Naive thymus-derived CD8-positive, alpha-beta T cell (primary cell): ENCODE results near the gene TRAF3IP1. TPM values are rescaled to one million over a fixed set of nuclear protein-coding genes. Genes with fewer than 3 reads are reported as not detected.

Experiments used
- ATAC-seq, 2 donors: fragments of 150-1000 bp; cut with Tn5 transposase in 1 of 2; sonication (Bioruptor Pico), chemical (Tn5 transposase) in 1 of 2; 1 replicate in 1 of 2; 2 replicates in 1 of 2; pipeline ENCODE4 v1.10.0; 2021; ENCODE audit warnings: mild to moderate bottlenecking in 2 of 2, moderate library complexity in 2 of 2
- POLR2A ChIA-PET: fragments of 350-600 bp; sonication (Branson Sonifier 250); formaldehyde crosslinking; loops from one replicate; lab custom pipeline; 2021; ENCODE audit warnings: antibody characterized with exemption; lab: Charles Lee
- DNase-seq, 10 donors: peaks; one replicate each; pipeline versions ENCODE4 v3.0.0 to v3.0.0-alpha.2; 2020 to 2022
- H3K27ac Mint-ChIP-seq, 10 donors: one replicate each; pipeline ENCODE4 v1.8.0; 2020 to 2022; ENCODE audit warnings: mild to moderate bottlenecking in 10 of 10, mixed read lengths in 10 of 10, moderate library complexity in 4 of 10, inconsistent platforms in 1 of 10
- H3K27me3 Mint-ChIP-seq, 5 donors: one replicate each; pipeline ENCODE4 v1.8.0; 2021 to 2022; ENCODE audit warnings: mixed read lengths in 5 of 5
- H3K36me3 Mint-ChIP-seq, 3 donors: one replicate each; pipeline ENCODE4 v1.8.0; 2020 to 2022; ENCODE audit warnings: mixed read lengths in 3 of 3, mild to moderate bottlenecking in 2 of 3, inconsistent platforms in 1 of 3
- H3K4me1 Mint-ChIP-seq, 4 donors: one replicate each; pipeline ENCODE4 v1.8.0; 2021 to 2022; ENCODE audit warnings: mixed read lengths in 4 of 4
- H3K4me3 Mint-ChIP-seq, 10 donors: one replicate each; pipeline ENCODE4 v1.8.0; 2020 to 2022; ENCODE audit warnings: mild to moderate bottlenecking in 10 of 10, mixed read lengths in 10 of 10, moderate library complexity in 6 of 10, inconsistent platforms in 1 of 10
- H3K9me3 Mint-ChIP-seq, 9 donors: one replicate each; pipeline ENCODE4 v1.8.0; 2020 to 2022; ENCODE audit warnings: mixed read lengths in 9 of 9, mild to moderate bottlenecking in 3 of 9, inconsistent platforms in 1 of 9, moderate library complexity in 1 of 9
- polyA plus RNA-seq, 3 donors: library from polyadenylated mRNA; unstranded; fragments of 300-500 nt; fragmentation: Illumina TruSeq; gene quantifications; one replicate each; pipeline ENCODE4 v1.2.3, GENCODE V29; 2021
- total RNA-seq, 8 experiments: library from RNA in 2 of 8; stranded (reverse) in 2 of 8; gene quantifications; one replicate each; pipeline ENCODE4 v1.2.3 and lab custom pipeline; 2021 to 2026

The TRAF3IP1 gene
- total and polyA plus RNA-seq, 5 experiments from 2014 or later: 4.8 to 9.8 (median 6.7) TPM

DNA sequence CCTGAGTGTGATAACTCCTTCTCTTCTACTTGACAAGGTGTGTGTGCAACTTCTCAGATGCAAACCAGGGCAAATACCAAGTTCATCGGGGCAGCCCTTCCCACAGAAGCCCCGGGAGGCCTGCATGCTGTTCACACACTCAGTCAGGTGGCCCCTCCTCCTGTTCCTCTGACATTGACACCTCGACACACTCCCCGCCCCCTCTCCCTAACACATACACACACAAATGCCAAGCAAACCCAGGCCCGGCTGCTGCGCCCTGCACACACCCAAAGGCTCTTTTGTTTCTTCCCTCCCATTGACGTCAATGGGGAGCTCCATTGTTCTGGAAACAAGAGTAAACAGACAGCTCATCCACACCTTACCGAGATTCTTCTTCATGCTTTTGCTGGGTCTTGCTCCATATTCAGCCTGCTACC lies 30.2 kb upstream of the TRAF3IP1 start:
- POLR2A ChIA-PET: interaction anchor here (0.9 to 1.3 kb wide), 3 partner anchors 29 to 137 kb away, joined by 3 to 6 read pairs (median 4); partner anchors contain the start of gene ILKAP

DNA sequence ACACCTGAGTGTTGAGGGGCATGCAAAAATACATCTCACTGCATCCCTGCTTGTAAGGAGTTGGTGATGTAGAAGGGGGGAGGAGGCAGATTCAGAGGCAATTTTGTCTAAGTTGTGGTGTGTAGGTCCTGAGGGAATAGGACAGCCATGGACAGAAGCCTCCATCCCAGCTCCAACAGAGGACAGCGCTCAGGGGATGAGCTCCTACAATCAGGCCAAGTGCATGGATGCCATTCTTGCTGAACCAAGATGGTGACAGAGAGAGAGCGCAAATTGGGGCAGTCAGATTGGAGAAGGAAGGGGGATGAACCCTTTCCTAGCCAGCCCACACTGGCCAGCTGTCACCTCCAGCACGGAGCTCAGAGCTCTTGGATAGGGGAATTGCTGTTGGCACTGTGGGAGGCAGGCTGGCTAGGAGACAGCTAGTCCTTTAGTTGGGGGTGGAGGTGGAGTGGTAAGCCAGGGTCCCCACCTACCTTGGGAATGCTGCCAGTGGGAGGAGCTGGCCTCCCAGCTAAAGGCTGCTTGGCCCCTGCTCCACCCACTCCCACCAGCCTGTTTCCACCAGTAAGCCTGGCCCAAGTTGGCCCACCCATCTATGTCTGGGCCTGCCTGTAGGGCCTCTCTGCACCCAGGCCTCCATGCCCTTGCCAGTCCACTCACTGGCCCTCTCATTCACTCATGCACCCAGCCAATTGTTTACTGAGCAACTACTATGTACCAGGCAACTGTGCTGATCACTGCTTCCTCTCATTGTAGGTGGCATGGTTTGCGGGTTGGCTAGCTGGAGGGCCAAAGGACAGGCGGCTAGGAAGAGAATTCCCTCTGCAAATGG lies 29.4 kb upstream of the TRAF3IP1 start:
- ATAC-seq: no peak
- Mint-ChIP-seq H3K4me3 (peak overlapping the region in 5 of 10 donors; percentile 0 to 94 (median 89)), H3K4me1 (peaks cover 18 to 42% (median 35%) of the 10 kb centered on the region in 4 donors), H3K27me3 (peaks cover 0 to 6% (median 3%) of the 10 kb centered on the region in 5 donors), H3K36me3 (no peaks in the 10 kb centered on the region), H3K9me3 (no peaks in the 10 kb centered on the region), H3K27ac (peak overlapping the region in 5 of 10 donors; percentile 4 to 98 (median 95))
- no peak for DNase-seq
- POLR2A ChIA-PET: interaction anchor here (0.5 to 0.9 kb wide), 2 partner anchors 70 to 88 kb away, joined by 3 to 5 read pairs; partner anchors contain the start of gene ILKAP

More for the DNA sequence above, 30.2 kb upstream of the TRAF3IP1 start:
- H3K36me3 Mint-ChIP-seq: no peaks in the 10 kb centered on the region
- H3K9me3 Mint-ChIP-seq: no peaks in the 10 kb centered on the region
- peaks cover 16 to 45% (median 41%) of the 10 kb centered on the region in 4 donors for H3K4me1 Mint-ChIP-seq
- DNase-seq: peak in 3 of 10 donors; percentile 5 to 34 (median 10)
- peak overlapping the region in 9 of 10 donors; percentile 84 to 99 (median 98) for H3K27ac Mint-ChIP-seq
- H3K27me3 Mint-ChIP-seq: peaks cover 0 to 2% (median 1%) of the 10 kb centered on the region in 5 donors
- no peak for ATAC-seq
- peak overlapping the region; percentile 88 to 99 (median 93) for H3K4me3 Mint-ChIP-seq

DNA sequence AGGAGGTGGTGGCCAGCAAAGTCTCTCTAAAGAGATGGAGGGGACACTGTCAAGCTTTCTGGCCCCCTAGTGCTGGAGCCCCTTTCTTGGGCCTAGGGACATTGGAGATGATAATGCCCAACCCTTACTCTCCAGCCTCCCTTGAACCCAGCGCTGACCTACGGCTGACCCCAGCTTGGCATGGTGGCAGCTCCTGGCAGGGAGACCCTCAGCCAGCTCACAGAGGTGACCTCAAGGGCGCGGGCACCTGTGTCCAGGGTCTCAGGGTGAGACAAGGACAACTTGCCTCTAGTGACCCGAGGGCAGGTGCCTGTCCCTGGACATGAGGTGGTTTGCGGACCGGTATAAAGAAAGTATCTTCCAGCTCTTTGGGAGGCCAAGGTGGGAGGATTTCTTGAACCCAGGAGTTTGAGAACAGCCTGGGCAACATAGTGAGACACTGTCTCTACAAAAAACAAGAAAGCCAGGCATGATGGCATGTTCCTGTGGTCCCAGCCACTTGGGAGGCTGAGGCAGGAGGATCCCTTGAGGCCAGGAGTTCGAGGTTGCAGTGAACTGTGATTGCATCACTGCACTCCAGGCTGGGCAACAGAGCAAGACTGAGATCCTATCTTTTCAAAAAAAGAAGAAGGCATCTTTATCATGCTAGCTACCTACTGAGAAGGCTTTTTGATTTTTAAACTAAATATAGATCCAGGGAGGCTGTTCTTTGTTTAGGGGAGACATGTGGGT lies 28.6 kb upstream of the TRAF3IP1 start:
- no peaks in the 10 kb centered on the region for H3K9me3 Mint-ChIP-seq
- POLR2A ChIA-PET: no interaction called here
- peaks cover 0 to 6% (median 3%) of the 10 kb centered on the region in 5 donors for H3K27me3 Mint-ChIP-seq
- peak overlapping the region in 1 of 10 donors; percentile 15 for H3K27ac Mint-ChIP-seq
- no peak for DNase-seq
- no peak for ATAC-seq
- peaks cover 15 to 34% (median 29%) of the 10 kb centered on the region in 4 donors for H3K4me1 Mint-ChIP-seq
- no peak overlapping the region for H3K4me3 Mint-ChIP-seq
- H3K36me3 Mint-ChIP-seq: no peaks in the 10 kb centered on the region

DNA sequence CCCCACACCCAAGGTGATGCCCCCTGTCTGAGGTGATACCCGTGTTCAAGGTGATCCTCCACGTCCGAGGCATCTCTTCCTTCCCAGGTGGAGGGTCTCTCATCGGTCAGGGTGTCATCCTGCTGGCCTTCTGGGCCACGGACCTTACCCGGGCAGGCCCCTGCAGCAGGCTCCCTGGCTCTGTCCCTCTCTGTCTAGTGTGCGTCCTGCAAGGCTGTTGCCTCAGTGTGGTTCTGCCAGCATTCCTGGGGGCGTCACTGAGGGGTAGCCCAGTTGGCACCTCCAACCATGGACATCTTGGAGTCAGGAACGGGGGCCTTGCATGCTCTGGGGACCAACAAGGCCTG lies 26.3 kb upstream of the TRAF3IP1 start:
- Mint-ChIP-seq H3K27ac (no peak overlapping the region), H3K36me3 (no peaks in the 10 kb centered on the region), H3K27me3 (peaks cover 0 to 14% (median 3%) of the 10 kb centered on the region in 5 donors), H3K9me3 (no peaks in the 10 kb centered on the region), H3K4me1 (peaks cover 9 to 17% (median 15%) of the 10 kb centered on the region in 4 donors), H3K4me3 (no peak overlapping the region)
- DNase-seq: no peak
- no peak for ATAC-seq
- POLR2A ChIA-PET: no interaction called here

DNA sequence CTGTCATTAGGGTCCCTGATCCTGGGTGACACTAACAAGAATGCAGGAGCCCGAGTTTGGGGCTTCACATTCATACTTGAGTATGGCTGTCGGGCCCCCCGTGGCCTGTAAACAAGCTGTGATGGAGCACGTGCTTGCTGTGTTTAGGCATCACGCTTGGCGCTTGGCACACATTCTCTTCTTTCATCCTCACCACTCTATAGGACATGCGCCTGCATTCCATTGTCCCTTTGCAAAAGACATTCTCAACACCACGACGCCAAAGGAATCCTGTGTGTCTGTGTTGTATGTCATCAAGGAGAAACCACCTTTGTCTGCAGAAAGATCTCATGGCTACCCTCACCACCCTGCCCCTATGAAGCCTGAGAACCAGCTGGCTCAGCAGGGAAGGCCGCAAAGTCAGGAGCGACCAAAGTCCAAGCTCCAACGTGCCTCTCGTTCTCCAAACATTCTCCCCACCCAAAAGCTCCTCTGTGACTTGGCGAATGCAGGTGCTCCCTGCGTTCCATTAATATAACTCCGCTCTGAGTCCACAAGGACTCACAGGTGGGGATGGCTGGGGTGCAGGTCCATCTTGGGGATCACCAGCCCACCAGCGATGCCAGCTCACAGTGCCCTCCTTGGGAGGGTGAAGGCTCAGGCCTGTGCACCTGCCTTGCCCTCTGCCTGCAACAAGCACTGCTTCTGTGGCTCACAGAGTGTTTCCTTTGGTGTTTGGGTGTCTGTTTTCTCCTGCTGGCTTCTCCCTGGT lies 25.8 kb upstream of the TRAF3IP1 start:
- no peaks in the 10 kb centered on the region for H3K36me3 Mint-ChIP-seq
- POLR2A ChIA-PET: no interaction called here
- ATAC-seq (no peak), DNase-seq (no peak)
- H3K4me1 Mint-ChIP-seq: peaks cover 5 to 12% (median 10%) of the 10 kb centered on the region in 4 donors
- H3K27me3 Mint-ChIP-seq: peaks cover 0 to 14% (median 3%) of the 10 kb centered on the region in 5 donors
- peak overlapping the region in 1 of 10 donors; percentile 21 for H3K4me3 Mint-ChIP-seq
- peak overlapping the region in 1 of 10 donors; percentile 77 for H3K27ac Mint-ChIP-seq
- H3K9me3 Mint-ChIP-seq: no peaks in the 10 kb centered on the region

DNA sequence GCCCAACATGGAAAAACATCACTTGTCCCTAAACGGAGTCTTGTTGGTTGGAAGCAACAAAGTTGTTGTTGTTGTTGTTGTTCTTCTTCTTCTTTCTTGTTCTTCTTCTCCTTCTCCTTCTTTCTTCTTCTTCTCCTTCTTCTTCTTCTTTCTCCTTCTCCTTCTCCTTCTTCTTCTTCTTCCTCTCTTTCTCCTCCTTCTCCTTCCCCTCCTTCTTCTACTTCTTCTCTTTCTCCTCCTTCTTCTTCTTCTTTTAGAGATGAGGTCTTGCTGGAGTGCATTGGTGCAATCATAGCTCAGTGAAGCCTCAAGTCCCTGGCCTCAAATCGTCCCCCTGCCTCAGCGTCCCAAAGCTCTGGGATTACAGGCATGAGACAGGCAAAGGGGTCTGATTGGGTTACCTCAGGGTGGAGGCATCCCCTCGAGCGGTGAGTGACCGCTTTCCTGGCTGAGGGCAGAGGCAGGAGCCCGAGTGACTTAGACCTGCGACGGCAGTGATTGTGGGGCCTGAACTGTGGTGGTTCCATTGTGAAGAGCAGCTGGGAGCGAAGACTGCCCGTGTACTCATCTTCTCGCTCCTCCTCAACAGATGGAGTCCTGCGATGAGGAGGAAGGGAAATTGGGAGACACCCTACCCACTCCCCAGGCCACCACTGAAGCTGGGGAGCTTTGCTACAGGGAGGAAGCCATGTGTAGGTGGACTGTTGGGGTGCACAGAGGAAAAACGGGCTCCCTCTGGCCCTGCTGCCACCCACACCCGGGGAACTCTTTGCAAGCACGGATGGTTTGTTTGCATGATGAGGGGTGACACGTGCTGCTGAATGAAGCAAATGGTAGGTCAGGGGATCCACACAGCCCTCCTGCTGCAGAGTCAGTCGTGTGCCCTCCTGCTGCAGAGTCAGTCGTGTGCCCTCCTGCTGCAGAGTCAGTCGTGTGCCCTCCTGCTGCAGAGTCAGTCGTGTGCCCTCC lies 24.9 kb upstream of the TRAF3IP1 start:
- no peak for ATAC-seq
- Mint-ChIP-seq H3K36me3 (no peaks in the 10 kb centered on the region), H3K4me3 (no peak overlapping the region), H3K27me3 (peaks cover 0 to 14% (median 3%) of the 10 kb centered on the region in 5 donors), H3K4me1 (peaks cover 1 to 4% (median 3%) of the 10 kb centered on the region in 4 donors), H3K27ac (peak overlapping the region in 1 of 10 donors; percentile 77), H3K9me3 (no peaks in the 10 kb centered on the region)
- POLR2A ChIA-PET: no interaction called here
- DNase-seq: no peak

DNA sequence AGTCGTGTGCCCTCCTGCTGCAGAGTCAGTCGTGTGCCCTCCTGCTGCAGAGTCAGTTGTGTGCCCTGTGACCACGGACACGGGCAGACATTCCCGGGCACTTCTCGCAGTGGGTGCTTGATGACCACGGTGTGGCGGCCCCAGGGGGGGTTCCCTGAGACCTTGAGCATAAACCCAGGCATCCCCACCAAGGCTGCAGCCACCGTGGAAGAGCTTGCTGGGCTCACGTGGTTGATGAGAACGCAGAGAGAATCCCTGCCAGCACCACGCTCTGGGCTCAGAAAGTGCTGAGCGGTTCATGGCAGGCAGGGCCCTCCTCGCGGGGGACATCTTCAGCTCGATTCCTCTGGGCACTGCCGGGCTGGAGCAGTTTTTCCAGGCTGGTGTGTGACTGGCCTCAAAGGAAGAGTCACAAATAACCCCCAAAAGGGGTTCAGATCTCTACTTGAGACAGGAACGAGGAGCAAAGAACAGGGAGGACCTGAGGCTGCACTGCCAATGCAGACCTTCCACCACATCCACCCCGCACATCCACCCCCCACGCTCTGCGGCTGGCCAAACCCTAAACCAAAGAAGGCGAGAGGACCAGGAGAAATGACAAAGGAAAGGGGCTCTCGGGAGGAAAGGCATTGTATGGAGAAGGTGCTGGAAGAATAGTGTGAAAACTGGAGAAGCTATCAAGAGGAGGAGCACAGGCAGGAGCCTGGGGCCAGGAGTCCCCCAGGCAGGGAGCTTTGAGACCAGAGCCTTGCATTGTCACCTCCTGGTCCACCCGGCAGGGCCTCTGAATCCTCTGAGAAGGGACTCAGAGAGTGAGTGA lies 23.5 kb upstream of the TRAF3IP1 start:
- peaks cover 0 to 14% (median 3%) of the 10 kb centered on the region in 5 donors for H3K27me3 Mint-ChIP-seq
- POLR2A ChIA-PET: no interaction called here
- peaks cover 0 to 4% (median 0%) of the 10 kb centered on the region in 4 donors for H3K4me1 Mint-ChIP-seq
- H3K27ac Mint-ChIP-seq: no peak overlapping the region
- H3K36me3 Mint-ChIP-seq: no peaks in the 10 kb centered on the region
- ATAC-seq (no peak), DNase-seq (no peak)
- H3K9me3 Mint-ChIP-seq: no peaks in the 10 kb centered on the region
- H3K4me3 Mint-ChIP-seq: no peak overlapping the region

DNA sequence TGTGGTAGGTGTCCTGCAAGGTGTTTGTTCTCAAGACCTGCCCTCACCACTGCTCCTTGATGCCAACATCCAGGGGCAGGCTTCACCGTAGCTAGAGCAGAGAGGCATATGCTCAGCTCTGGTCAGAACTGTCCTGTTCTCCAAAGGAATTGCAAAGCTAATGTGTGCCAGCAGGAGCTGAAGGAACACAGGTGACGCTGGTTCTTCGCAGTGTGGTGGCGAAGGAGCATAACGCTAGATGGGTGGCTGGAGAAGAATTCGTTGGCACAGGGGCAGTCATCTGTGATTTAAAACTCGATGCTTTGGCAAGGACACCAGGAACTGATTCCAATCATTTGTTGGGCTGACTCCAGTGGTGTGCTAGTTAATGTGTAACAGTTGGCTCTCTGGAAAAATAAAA lies 20.5 kb upstream of the TRAF3IP1 start:
- no peak for ATAC-seq
- Mint-ChIP-seq H3K36me3 (no peaks in the 10 kb centered on the region), H3K4me1 (peaks cover 0 to 4% (median 0%) of the 10 kb centered on the region in 4 donors), H3K9me3 (no peaks in the 10 kb centered on the region), H3K27me3 (peaks cover 0 to 14% (median 3%) of the 10 kb centered on the region in 5 donors), H3K27ac (no peak overlapping the region), H3K4me3 (no peak overlapping the region)
- no peak for DNase-seq
- POLR2A ChIA-PET: no interaction called here

DNA sequence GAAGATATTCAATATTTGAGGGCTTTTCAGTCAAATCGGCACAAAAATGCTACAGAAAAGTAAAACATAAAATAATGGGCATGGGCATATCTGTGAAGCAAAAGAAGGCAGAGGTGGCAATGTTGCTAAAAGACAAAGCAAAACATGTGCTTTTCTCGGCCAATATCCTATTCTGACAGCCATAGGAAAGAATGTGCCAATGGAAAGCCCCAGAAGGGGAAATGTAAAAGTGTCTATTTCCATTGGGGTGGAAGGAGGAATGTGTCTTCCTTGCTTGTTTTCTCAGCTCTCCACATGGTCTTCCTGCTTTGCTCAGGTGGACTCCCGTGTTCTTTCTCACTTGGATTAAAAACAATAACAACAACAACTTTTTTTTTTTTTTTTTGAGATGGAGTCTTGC lies 18.2 kb upstream of the TRAF3IP1 start:
- H3K27ac Mint-ChIP-seq: no peak overlapping the region
- no peak overlapping the region for H3K4me3 Mint-ChIP-seq
- H3K27me3 Mint-ChIP-seq: peaks cover 0 to 9% (median 0%) of the 10 kb centered on the region in 5 donors
- POLR2A ChIA-PET: interaction anchor here (0.5 to 0.6 kb wide), 2 partner anchors 10 to 362 kb away, joined by 3 read pairs; no protein-coding TSS in a partner anchor
- H3K9me3 Mint-ChIP-seq: no peaks in the 10 kb centered on the region
- no peak for ATAC-seq
- DNase-seq: no peak
- H3K4me1 Mint-ChIP-seq: no peaks in the 10 kb centered on the region
- no peaks in the 10 kb centered on the region for H3K36me3 Mint-ChIP-seq

DNA sequence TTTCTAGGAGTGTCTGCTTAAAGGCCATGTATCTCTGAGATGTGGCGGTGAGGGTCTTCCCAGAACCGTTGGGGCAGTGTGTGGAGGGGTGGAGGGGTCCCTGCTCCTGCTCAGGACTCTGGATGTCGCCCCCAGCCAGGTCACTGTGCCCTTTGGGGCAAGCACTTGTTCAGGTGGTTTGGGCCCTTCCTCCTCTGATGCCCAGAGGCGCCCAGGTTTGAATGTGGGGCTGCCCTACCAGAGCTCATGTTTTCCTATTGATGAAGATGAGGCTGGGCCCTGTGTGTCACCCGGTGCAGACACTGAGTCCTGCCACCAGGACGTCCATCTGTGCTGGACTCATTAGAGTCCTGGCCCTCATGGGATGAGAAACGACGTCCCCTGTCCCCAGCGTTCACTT lies 17.6 kb upstream of the TRAF3IP1 start:
- H3K36me3 Mint-ChIP-seq: no peaks in the 10 kb centered on the region

DNA sequence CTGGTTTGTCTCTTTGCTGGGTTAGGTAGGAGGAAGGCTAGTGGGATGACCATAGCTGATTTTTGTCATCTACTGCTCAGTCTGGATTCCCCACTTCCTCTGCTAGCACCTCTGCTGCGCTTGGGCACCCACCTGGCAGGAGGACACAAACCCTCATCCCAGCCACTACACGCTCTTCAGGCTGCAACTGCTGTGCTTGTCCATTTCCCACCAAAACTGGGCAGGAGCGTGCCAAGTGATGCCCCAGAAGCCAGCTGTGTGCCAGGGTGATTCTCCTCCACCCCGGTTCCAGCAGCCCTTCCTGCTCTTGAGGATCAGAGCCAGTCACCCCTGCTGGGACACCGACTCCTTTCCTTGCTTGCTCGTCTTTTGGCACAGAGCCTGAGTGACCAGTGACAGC lies 16.2 kb upstream of the TRAF3IP1 start:
- Mint-ChIP-seq H3K27me3 (peaks cover 0 to 7% (median 0%) of the 10 kb centered on the region in 5 donors), H3K4me3 (no peak overlapping the region), H3K36me3 (no peaks in the 10 kb centered on the region), H3K9me3 (no peaks in the 10 kb centered on the region), H3K4me1 (no peaks in the 10 kb centered on the region), H3K27ac (no peak overlapping the region)
- POLR2A ChIA-PET: no interaction called here
- no peak for DNase-seq
- ATAC-seq: no peak

More for the DNA sequence above, 17.6 kb upstream of the TRAF3IP1 start:
- Mint-ChIP-seq H3K27ac (no peak overlapping the region), H3K9me3 (no peaks in the 10 kb centered on the region), H3K27me3 (peaks cover 0 to 8% (median 0%) of the 10 kb centered on the region in 5 donors), H3K4me3 (no peak overlapping the region), H3K4me1 (no peaks in the 10 kb centered on the region)
- POLR2A ChIA-PET: interaction anchor here (0.6 kb wide), 1 partner anchor 363 kb away, joined by 3 read pairs; no protein-coding TSS in a partner anchor
- DNase-seq (no peak), ATAC-seq (no peak)
